Adrenal gland (tissue), 5 donors: Measurements from ENCODE around the gene U2AF1L4.
A peak's percentile ranks its signal among the peaks of the same experiment; 100 is the strongest.

ENCODE experiments used
- CTCF ChIP-seq, 6 experiments: fragments of 450-650 bp in 4 of 6; fragments of 200-600 bp in 2 of 6; sonication (generic) in 1 of 6; IDR thresholded peaks; 1 replicate in 5 of 6; 2 replicates in 1 of 6; pipeline versions ENCODE4 v1.5.1 to v1.8.0; 2016 to 2021; ENCODE audit warnings: antibody characterized with exemption in 6 of 6, mild to moderate bottlenecking in 2 of 6, moderate library complexity in 1 of 6
- POLR2A ChIP-seq, 2 donors: fragments of 450-650 bp; IDR thresholded peaks; one replicate each; pipeline ENCODE4 v1.6.1; 2017; ENCODE audit warnings: antibody characterized with exemption in 2 of 2, mild to moderate bottlenecking in 2 of 2, moderate library complexity in 1 of 2
- donor health status: DM: no; HTN: no; CAD: no.

- TF ChIP-seq CTCF (IDR thresholded peaks at IDR 0.05) (no peak), POLR2A (IDR thresholded peaks at IDR 0.05) (peak in 1 of 2 donors; percentile 42)
These were observed at the start of gene U2AF1L4, which contains the start of gene PSENEN for GRCh38 chr19:35745328-35746086.
